CD4-positive, alpha-beta T cell (primary cell): ENCODE results near the gene LRRC49. TPM values are rescaled to one million over a fixed set of nuclear protein-coding genes. Genes with fewer than 3 reads are reported as not detected.

Experiments used
- ATAC-seq: fragments of 200-7000 bp; cut with Tn5 transposase; one replicate; pipeline ENCODE4 v1.10.0; 2022; ENCODE audit warnings: mild to moderate bottlenecking; ENCODE audit not compliant: poor library complexity
- CTCF ChIA-PET: fragments of 350-600 bp; sonication (Branson Sonifier 250); formaldehyde crosslinking; loops from one replicate; lab custom pipeline; 2021; ENCODE audit warnings: antibody characterized with exemption, inconsistent platforms; lab: Charles Lee
- POLR2A ChIA-PET: fragments of 350-600 bp; sonication (Branson Sonifier 250); formaldehyde crosslinking; loops from one replicate; lab custom pipeline; 2021; ENCODE audit warnings: antibody characterized with exemption, inconsistent platforms; lab: Charles Lee
- DNase-seq, 14 experiments: peaks; one replicate each; pipeline ENCODE4 v3.0.0-alpha.2; 2013 to 2020; ENCODE audit warnings: mixed read lengths in 2 of 14
- H3K27ac ChIP-seq, 2 donors: one replicate each; pipeline versions ENCODE4 v1.5.1 to v1.7.0; 2013; ENCODE audit warnings: low read length in 2 of 2, low read depth in 1 of 2, mild to moderate bottlenecking in 1 of 2
- H3K27me3 ChIP-seq, 2 experiments: 1 replicate in 1 of 2; 2 replicates in 1 of 2; pipeline versions ENCODE4 v1.6.1 to v1.7.0; 2013; ENCODE audit warnings: low read length in 2 of 2, control low read depth in 1 of 2, mild to moderate bottlenecking in 1 of 2, moderate library complexity in 1 of 2; ENCODE audit not compliant: insufficient read depth in 2 of 2, control insufficient read depth in 1 of 2
- H3K36me3 ChIP-seq: one replicate; pipeline ENCODE4 v1.6.1; 2013; ENCODE audit warnings: low read length, control low read depth; ENCODE audit not compliant: insufficient read depth
- H3K4me1 ChIP-seq: one replicate; pipeline ENCODE4 v1.6.1; 2013; ENCODE audit warnings: low read length, control low read depth; ENCODE audit not compliant: insufficient read depth
- H3K4me3 ChIP-seq: one replicate; pipeline ENCODE4 v1.5.1; 2013; ENCODE audit warnings: mild to moderate bottlenecking, low read length, moderate library complexity
- H3K9me3 ChIP-seq, 2 experiments: 1 replicate in 1 of 2; 2 replicates in 1 of 2; pipeline versions ENCODE4 v1.6.1 to v1.7.0; 2013; ENCODE audit warnings: low read length in 2 of 2, mild to moderate bottlenecking in 2 of 2, control low read depth in 1 of 2, moderate library complexity in 1 of 2; ENCODE audit not compliant: control insufficient read depth in 1 of 2, insufficient read depth in 1 of 2
- H3K27ac Mint-ChIP-seq: one replicate; pipeline ENCODE4 v1.8.0; 2020; ENCODE audit warnings: mixed read lengths
- H3K27me3 Mint-ChIP-seq: one replicate; pipeline ENCODE4 v1.8.0; 2021; ENCODE audit warnings: mixed read lengths
- H3K36me3 Mint-ChIP-seq: one replicate; pipeline ENCODE4 v1.8.0; 2021; ENCODE audit warnings: low read depth, mixed read lengths
- H3K4me1 Mint-ChIP-seq: one replicate; pipeline ENCODE4 v1.8.0; 2021; ENCODE audit warnings: low read depth, mixed read lengths
- H3K4me3 Mint-ChIP-seq: one replicate; pipeline ENCODE4 v1.8.0; 2020; ENCODE audit warnings: mild to moderate bottlenecking, mixed read lengths
- H3K9me3 Mint-ChIP-seq: one replicate; pipeline ENCODE4 v1.8.0; 2020; ENCODE audit warnings: mixed read lengths
- intact Hi-C, 2 experiments: fragments of 100-400 bp; cut with DNase I in 1 of 2; cut with micrococcal nuclease in 1 of 2; formaldehyde crosslinking; loops; one replicate each; pipeline versions ENCODE4 v1.15.1 to v1.9.0; 2023 to 2025; cut with DNase I, micrococcal nuclease
- total RNA-seq, 174 experiments: library from RNA in 2 of 174; stranded (reverse) in 2 of 174; gene quantifications; one replicate each; pipeline ENCODE4 v1.2.3 and lab custom pipeline; 2021 to 2026
- TF ChIP-seq, protein P1 (sequence below): fragments of 200-600 bp; IDR thresholded peaks from one replicate; pipeline ENCODE4 v1.8.0; 2022; ENCODE audit warnings: antibody characterized with exemption, mild to moderate bottlenecking

The LRRC49 gene
- total RNA-seq, 2 experiments from 2014 or later = 0.39 to 0.49 TPM

DNA sequence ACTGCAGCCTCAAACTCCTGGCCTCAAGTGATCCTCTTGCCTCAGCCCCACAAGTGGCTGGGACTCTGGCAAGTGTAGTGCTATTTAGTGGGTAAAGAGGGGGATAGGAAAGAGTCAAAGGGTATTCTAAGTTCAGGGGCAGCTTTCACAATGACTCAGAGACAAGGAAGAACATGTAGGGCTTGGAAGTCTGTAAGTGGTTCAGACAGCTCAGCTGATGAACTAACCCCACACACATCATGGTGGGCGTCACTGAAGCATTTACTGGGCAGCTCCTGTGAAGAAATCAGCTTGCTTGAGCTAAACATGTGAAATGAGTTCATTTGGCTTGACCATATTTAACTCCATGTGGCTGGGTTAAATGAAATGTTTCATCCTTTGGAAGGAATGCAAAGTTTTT, 188.1 kb downstream of the LRRC49 start:
- intact Hi-C loops = no loop called here
- H3K4me3 Mint-ChIP-seq = no peak overlapping the region
- ATAC-seq (no peak), DNase-seq (no peak)
- H3K9me3 ChIP-seq = no peaks in the 10 kb centered on the region
- H3K27me3 ChIP-seq = peaks cover 3 to 8% of the 10 kb centered on the region in 2 experiments
- ChIA-PET POLR2A (no interaction called here), CTCF (no interaction called here)
- no peak overlapping the region for H3K27ac Mint-ChIP-seq
- TF ChIP-seq, protein P1, sequence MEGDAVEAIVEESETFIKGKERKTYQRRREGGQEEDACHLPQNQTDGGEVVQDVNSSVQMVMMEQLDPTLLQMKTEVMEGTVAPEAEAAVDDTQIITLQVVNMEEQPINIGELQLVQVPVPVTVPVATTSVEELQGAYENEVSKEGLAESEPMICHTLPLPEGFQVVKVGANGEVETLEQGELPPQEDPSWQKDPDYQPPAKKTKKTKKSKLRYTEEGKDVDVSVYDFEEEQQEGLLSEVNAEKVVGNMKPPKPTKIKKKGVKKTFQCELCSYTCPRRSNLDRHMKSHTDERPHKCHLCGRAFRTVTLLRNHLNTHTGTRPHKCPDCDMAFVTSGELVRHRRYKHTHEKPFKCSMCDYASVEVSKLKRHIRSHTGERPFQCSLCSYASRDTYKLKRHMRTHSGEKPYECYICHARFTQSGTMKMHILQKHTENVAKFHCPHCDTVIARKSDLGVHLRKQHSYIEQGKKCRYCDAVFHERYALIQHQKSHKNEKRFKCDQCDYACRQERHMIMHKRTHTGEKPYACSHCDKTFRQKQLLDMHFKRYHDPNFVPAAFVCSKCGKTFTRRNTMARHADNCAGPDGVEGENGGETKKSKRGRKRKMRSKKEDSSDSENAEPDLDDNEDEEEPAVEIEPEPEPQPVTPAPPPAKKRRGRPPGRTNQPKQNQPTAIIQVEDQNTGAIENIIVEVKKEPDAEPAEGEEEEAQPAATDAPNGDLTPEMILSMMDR = no peak
- no peak overlapping the region for H3K27ac ChIP-seq
- H3K4me1 ChIP-seq = no peaks in the 10 kb centered on the region
- H3K9me3 Mint-ChIP-seq = peaks cover 5% of the 10 kb centered on the region
- H3K4me3 ChIP-seq = no peak overlapping the region
- no peaks in the 10 kb centered on the region for H3K36me3 ChIP-seq
- peaks cover 64% of the 10 kb centered on the region for H3K27me3 Mint-ChIP-seq
- no peaks in the 10 kb centered on the region for H3K4me1 Mint-ChIP-seq
- no peaks in the 10 kb centered on the region for H3K36me3 Mint-ChIP-seq

DNA sequence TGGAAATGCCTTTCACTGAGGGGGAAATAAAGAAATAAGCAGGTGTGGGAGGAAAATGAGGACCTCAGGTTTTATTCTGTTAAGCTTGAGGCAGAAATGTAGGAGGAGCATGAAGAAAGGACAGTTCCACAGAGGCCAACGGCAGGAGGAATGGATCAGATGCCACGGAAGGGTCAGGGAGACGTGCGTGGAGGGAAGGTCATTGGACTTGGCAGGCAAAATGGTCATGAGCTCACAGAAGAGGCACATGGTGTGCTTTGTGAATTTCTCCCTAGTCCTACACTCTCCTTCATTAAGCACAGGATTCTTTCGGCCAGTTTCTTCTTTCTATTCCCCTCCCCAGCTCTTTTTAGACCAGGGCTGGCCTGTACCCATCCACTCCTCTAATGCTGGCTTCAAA, 190.2 kb downstream of the LRRC49 start:
- H3K9me3 ChIP-seq = no peaks in the 10 kb centered on the region
- peaks cover 3 to 10% of the 10 kb centered on the region in 2 experiments for H3K27me3 ChIP-seq
- intact Hi-C loops = no loop called here
- TF ChIP-seq, protein P1 = no peak
- no peak overlapping the region for H3K4me3 ChIP-seq
- H3K27ac ChIP-seq = no peak overlapping the region
- H3K36me3 ChIP-seq = no peaks in the 10 kb centered on the region
- H3K4me3 Mint-ChIP-seq = no peak overlapping the region
- peaks cover 84% of the 10 kb centered on the region for H3K27me3 Mint-ChIP-seq
- peaks cover 3% of the 10 kb centered on the region for H3K9me3 Mint-ChIP-seq
- H3K27ac Mint-ChIP-seq = no peak overlapping the region
- CTCF ChIA-PET = no interaction called here
- no peaks in the 10 kb centered on the region for H3K4me1 ChIP-seq
- ATAC-seq (no peak), DNase-seq (no peak)
- POLR2A ChIA-PET = no interaction called here
- no peaks in the 10 kb centered on the region for H3K4me1 Mint-ChIP-seq
- no peaks in the 10 kb centered on the region for H3K36me3 Mint-ChIP-seq

DNA sequence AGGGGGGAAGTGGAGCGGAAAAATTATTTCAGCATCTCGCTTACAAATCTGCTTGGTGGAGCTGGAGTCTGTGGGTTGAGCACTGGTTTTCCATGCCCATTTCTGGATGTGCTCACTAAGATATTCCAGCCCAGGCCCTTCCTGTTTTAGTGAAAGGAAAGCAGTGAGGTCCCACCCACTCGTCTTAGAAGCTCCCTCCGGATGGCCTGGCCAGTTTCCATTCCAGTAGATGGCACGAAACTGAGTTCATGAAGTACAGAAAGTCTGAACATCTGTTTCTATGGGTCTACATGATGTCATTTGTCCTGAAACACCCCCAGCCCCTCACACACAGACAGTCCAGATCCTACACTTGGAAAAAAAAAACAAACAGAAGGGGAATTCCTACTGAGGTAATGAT, 190.7 kb downstream of the LRRC49 start:
- no peak overlapping the region for H3K4me3 Mint-ChIP-seq
- no peaks in the 10 kb centered on the region for H3K36me3 Mint-ChIP-seq
- H3K27me3 ChIP-seq = peaks cover 3 to 10% of the 10 kb centered on the region in 2 experiments
- no peaks in the 10 kb centered on the region for H3K4me1 ChIP-seq
- ChIA-PET CTCF (no interaction called here), POLR2A (no interaction called here)
- no peak overlapping the region for H3K27ac ChIP-seq
- peaks cover 86% of the 10 kb centered on the region for H3K27me3 Mint-ChIP-seq
- H3K9me3 Mint-ChIP-seq = peaks cover 1% of the 10 kb centered on the region
- no peak overlapping the region for H3K27ac Mint-ChIP-seq
- no peak for ATAC-seq
- TF ChIP-seq, protein P1 = no peak
- H3K4me3 ChIP-seq = no peak overlapping the region
- H3K4me1 Mint-ChIP-seq = no peaks in the 10 kb centered on the region
- no peak for DNase-seq
- no peaks in the 10 kb centered on the region for H3K9me3 ChIP-seq
- no peaks in the 10 kb centered on the region for H3K36me3 ChIP-seq
- intact Hi-C loops = no loop called here
